Stomach (tissue), 4 donors: ENCODE measurements around the gene MCAT.

ENCODE experiments used
- CTCF ChIP-seq, 7 experiments: fragments of 450-650 bp in 4 of 7; fragments of 200-600 bp in 3 of 7; sonication (generic) in 3 of 7; IDR thresholded peaks; one replicate each; pipeline ENCODE4 v1.5.1; 2016 to 2019; ENCODE audit warnings: antibody characterized with exemption in 7 of 7, control low read depth in 2 of 7, mild to moderate bottlenecking in 1 of 7
- EP300 ChIP-seq: sonication (generic); formaldehyde crosslinking; IDR thresholded peaks from one replicate; pipeline ENCODE4 v1.6.1; 2017; ENCODE audit warnings: antibody characterized with exemption
- POLR2A ChIP-seq, 4 donors: fragments of 450-650 bp; IDR thresholded peaks; one replicate each; pipeline ENCODE4 v1.6.1; 2016; ENCODE audit warnings: antibody characterized with exemption in 4 of 4, control low read depth in 2 of 4, mild to moderate bottlenecking in 1 of 4, moderate library complexity in 1 of 4
- POLR2AphosphoS5 ChIP-seq, 3 donors: sonication (generic); formaldehyde crosslinking; IDR thresholded peaks; one replicate each; pipeline ENCODE4 v1.6.1; 2016; ENCODE audit warnings: antibody characterized with exemption in 3 of 3

- TF ChIP-seq CTCF (IDR thresholded peaks at IDR 0.05) (no peak), POLR2AphosphoS5 (IDR thresholded peaks at IDR 0.05) (no peak), POLR2A (IDR thresholded peaks at IDR 0.05) (no peak), EP300 (no peak)
Observed at GRCh38 chr22:43100225-43100624, 43.0 kb downstream of the MCAT start.
